DOHH2 (cell line): ENCODE measurements around the gene DMGDH.

Source experiments
- H3F3A ChIP-seq: fragments of 200-600 bp; sonication (generic), shearing (Covaris generic); 2 replicates; pipeline ENCODE4 v1.6.0; 2016; ENCODE audit warnings: antibody characterized with exemption, mild to moderate bottlenecking; ENCODE audit not compliant: control insufficient read depth, insufficient read depth
- H3K27ac ChIP-seq: fragments of 200-600 bp; sonication (generic); 2 replicates; pipeline ENCODE4 v1.5.1; 2014; ENCODE audit warnings: low read depth, mild to moderate bottlenecking, low read length, moderate library complexity
- H3K27me3 ChIP-seq: fragments of 200-600 bp; sonication (generic); 2 replicates; pipeline ENCODE4 v1.6.1; 2014; ENCODE audit warnings: mild to moderate bottlenecking, low read length, mixed read lengths; ENCODE audit not compliant: control insufficient read depth
- H3K36me3 ChIP-seq: fragments of 200-600 bp; sonication (generic); 2 replicates; pipeline ENCODE4 v1.6.1; 2014; ENCODE audit warnings: mild to moderate bottlenecking, low read length, moderate library complexity, mixed read lengths; ENCODE audit not compliant: control insufficient read depth
- H3K4me1 ChIP-seq: fragments of 200-600 bp; sonication (generic); 2 replicates; pipeline ENCODE4 v1.6.1; 2014; ENCODE audit warnings: mild to moderate bottlenecking, low read length, mixed read lengths; ENCODE audit not compliant: control insufficient read depth
- H3K4me2 ChIP-seq: fragments of 200-600 bp; sonication (generic); 2 replicates; pipeline ENCODE4 v1.6.0; 2014; ENCODE audit warnings: mild to moderate bottlenecking, low read length, moderate library complexity
- H3K4me3 ChIP-seq: fragments of 200-600 bp; sonication (generic); 2 replicates; pipeline ENCODE4 v1.5.1; 2014; ENCODE audit warnings: mild to moderate bottlenecking, low read length, mixed read lengths
- H3K79me2 ChIP-seq: fragments of 200-600 bp; sonication (generic); 2 replicates; pipeline ENCODE4 v1.6.1; 2014; ENCODE audit warnings: mild to moderate bottlenecking, low read length, mixed read lengths; ENCODE audit not compliant: control insufficient read depth
- H3K9me2 ChIP-seq: fragments of 200-600 bp; sonication (generic); replicated peaks from 2 replicates; pipeline ENCODE4 v1.6.1; 2014; ENCODE audit warnings: mild to moderate bottlenecking, low read length, mixed read lengths; ENCODE audit not compliant: control insufficient read depth
- H3K9me3 ChIP-seq: fragments of 200-600 bp; sonication (generic); 2 replicates; pipeline ENCODE4 v1.6.1; 2014; ENCODE audit warnings: antibody characterized with exemption, low read length, mixed read lengths; ENCODE audit not compliant: control insufficient read depth, insufficient read depth
- H4K20me1 ChIP-seq: fragments of 200-600 bp; sonication (generic); 2 replicates; pipeline ENCODE4 v1.6.0; 2014; ENCODE audit warnings: low read depth, mild to moderate bottlenecking, antibody characterized with exemption, low read length, moderate library complexity; ENCODE audit not compliant: control insufficient read depth, insufficient read depth
- EZH2phosphoT487 ChIP-seq: fragments of 200-600 bp; sonication (generic); IDR thresholded peaks from 2 replicates; pipeline ENCODE4 v1.6.1; 2017; ENCODE audit warnings: borderline replicate concordance, mild to moderate bottlenecking, antibody characterized with exemption, low read length, moderate library complexity, mixed read lengths
- TF ChIP-seq, protein P1 (sequence below): fragments of 200-600 bp; sonication (generic); IDR thresholded peaks from one replicate; pipeline ENCODE4 v1.5.1; 2014; ENCODE audit warnings: antibody characterized with exemption, mild to moderate bottlenecking, low read depth, low read length; ENCODE audit not compliant: poor library complexity, severe bottlenecking

DMGDH gene

DNA sequence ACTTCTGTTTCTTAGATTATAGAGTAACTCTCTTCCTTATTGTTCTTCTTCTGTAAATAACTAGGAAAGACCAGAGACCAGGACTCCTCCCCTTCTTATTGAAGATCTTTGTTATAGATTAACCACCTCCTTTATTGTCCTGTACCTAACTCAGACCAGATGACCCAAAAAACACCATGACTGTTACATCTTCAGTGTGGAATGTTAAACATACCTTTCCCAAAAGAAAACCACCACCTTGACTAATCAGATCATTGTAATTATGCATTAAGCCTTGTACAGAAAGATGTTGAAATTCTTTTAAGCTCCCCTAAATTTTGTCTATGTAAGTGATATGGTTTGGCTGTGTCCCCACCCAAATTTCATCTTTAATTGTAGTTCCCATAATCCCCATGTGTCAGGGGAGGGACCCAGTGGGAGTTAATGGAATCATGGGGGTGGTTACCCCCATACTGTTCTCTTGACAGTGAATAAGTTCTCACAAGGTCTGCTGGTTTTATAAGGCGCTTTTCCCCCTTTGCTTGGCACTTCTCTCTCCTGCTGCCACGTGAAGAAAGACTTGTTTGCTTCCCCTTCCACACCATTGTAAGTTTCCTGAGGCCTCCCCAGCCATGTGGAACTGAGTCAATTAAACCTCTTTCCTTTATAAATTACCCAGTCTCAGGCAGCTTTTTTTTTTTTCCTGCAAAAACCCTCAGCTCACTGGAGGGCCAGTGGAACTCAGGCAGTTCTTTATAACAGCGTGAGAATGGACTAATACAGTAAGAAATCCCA lies 110.6 kb downstream of the DMGDH start:
- no peak overlapping the region for H3K27ac ChIP-seq
- H3K4me2 ChIP-seq = no peak overlapping the region
- H4K20me1 ChIP-seq = no peaks in the 10 kb centered on the region
- no peak overlapping the region for H3K4me3 ChIP-seq
- TF ChIP-seq, protein P1, sequence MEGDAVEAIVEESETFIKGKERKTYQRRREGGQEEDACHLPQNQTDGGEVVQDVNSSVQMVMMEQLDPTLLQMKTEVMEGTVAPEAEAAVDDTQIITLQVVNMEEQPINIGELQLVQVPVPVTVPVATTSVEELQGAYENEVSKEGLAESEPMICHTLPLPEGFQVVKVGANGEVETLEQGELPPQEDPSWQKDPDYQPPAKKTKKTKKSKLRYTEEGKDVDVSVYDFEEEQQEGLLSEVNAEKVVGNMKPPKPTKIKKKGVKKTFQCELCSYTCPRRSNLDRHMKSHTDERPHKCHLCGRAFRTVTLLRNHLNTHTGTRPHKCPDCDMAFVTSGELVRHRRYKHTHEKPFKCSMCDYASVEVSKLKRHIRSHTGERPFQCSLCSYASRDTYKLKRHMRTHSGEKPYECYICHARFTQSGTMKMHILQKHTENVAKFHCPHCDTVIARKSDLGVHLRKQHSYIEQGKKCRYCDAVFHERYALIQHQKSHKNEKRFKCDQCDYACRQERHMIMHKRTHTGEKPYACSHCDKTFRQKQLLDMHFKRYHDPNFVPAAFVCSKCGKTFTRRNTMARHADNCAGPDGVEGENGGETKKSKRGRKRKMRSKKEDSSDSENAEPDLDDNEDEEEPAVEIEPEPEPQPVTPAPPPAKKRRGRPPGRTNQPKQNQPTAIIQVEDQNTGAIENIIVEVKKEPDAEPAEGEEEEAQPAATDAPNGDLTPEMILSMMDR = no peak
- TF ChIP-seq EZH2phosphoT487 = no peak
- no peaks in the 10 kb centered on the region for H3K9me3 ChIP-seq
- H3F3A ChIP-seq = no peaks in the 10 kb centered on the region
- no peaks in the 10 kb centered on the region for H3K4me1 ChIP-seq
- H3K36me3 ChIP-seq = no peaks in the 10 kb centered on the region
- H3K27me3 ChIP-seq = no peaks in the 10 kb centered on the region
- H3K9me2 ChIP-seq = no peaks in the 10 kb centered on the region
- no peaks in the 10 kb centered on the region for H3K79me2 ChIP-seq

DNA sequence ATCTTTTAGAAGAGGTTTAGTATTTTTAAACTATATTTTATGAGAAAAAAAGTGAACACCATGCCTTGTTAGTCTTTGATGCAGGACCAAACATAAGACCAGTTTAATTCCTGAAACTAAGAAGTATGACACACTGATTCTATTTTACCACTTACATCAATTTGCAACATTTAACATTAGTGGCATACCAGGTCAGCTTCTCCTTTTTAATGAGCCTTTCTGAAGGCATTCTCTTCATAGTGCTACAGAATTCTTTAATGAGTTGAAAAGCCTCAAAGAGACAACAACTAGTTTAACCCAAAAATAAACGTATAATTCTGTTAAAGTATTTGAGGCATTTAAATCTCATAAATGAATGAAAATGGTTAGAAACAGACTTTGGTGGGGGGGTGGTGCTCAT lies 112.6 kb downstream of the DMGDH start:
- H3K36me3 ChIP-seq = no peaks in the 10 kb centered on the region
- no peak overlapping the region for H3K4me3 ChIP-seq
- H3K4me1 ChIP-seq = no peaks in the 10 kb centered on the region
- no peaks in the 10 kb centered on the region for H3K9me2 ChIP-seq
- no peak overlapping the region for H3K4me2 ChIP-seq
- no peaks in the 10 kb centered on the region for H3K27me3 ChIP-seq
- no peaks in the 10 kb centered on the region for H4K20me1 ChIP-seq
- H3K79me2 ChIP-seq = no peaks in the 10 kb centered on the region
- no peak overlapping the region for H3K27ac ChIP-seq
- no peaks in the 10 kb centered on the region for H3K9me3 ChIP-seq
- TF ChIP-seq, protein P1 = no peak
- no peak for TF ChIP-seq EZH2phosphoT487
- no peaks in the 10 kb centered on the region for H3F3A ChIP-seq

- TF ChIP-seq EZH2phosphoT487 = no peak
- TF ChIP-seq, protein P1 = no peak
- H3K9me3 ChIP-seq = no peaks in the 10 kb centered on the region
- H3K79me2 ChIP-seq = no peaks in the 10 kb centered on the region
- no peaks in the 10 kb centered on the region for H3K9me2 ChIP-seq
- H3K27ac ChIP-seq = no peak overlapping the region
- H4K20me1 ChIP-seq = no peaks in the 10 kb centered on the region
- no peaks in the 10 kb centered on the region for H3K36me3 ChIP-seq
- no peaks in the 10 kb centered on the region for H3K27me3 ChIP-seq
- H3K4me2 ChIP-seq = no peak overlapping the region
- H3K4me3 ChIP-seq = no peak overlapping the region
- H3K4me1 ChIP-seq = no peaks in the 10 kb centered on the region
- no peaks in the 10 kb centered on the region for H3F3A ChIP-seq
Observed at GRCh38 chr5:78953092-78953800, 116.2 kb downstream of the DMGDH start.
